Neuron (in vitro differentiated cells): Measurements from ENCODE around the gene COTL1.
A peak's percentile ranks its signal among the peaks of the same experiment; 100 is the strongest.
"Not testable (repeated sequence)": the region's sequence is repeated elsewhere in the genome, so short reads cannot be mapped to it uniquely, and the experiment has no call there.

Experiments used
- H2AFZ ChIP-seq: one replicate; pipeline ENCODE4 v1.6.1; 2013; ENCODE audit warnings: low read depth, mild to moderate bottlenecking, inconsistent platforms, low read length, moderate library complexity
- H3K27me3 ChIP-seq: one replicate; pipeline ENCODE4 v1.6.1; 2013; ENCODE audit warnings: low read length; ENCODE audit not compliant: insufficient read depth
- H3K36me3 ChIP-seq: one replicate; pipeline ENCODE4 v1.6.1; 2013; ENCODE audit warnings: low read length; ENCODE audit not compliant: insufficient read depth
- H3K4me1 ChIP-seq: one replicate; pipeline ENCODE4 v1.6.1; 2013; ENCODE audit warnings: low read length; ENCODE audit not compliant: insufficient read depth
- H3K4me3 ChIP-seq: 2 replicates; pipeline ENCODE4 v1.5.1; 2013; ENCODE audit warnings: mild to moderate bottlenecking, low read length, moderate library complexity
- H3K9me3 ChIP-seq: one replicate; pipeline ENCODE4 v1.6.1; 2013; ENCODE audit warnings: low read length

COTL1 gene

GRCh38 chr16:84635702-84636101, 17.8 kb upstream of the COTL1 start:
- Histone ChIP-seq H3K4me1 (peaks cover 13% of the 10 kb centered on the region), H3K27me3 (no peaks in the 10 kb centered on the region), H2AFZ (no peak overlapping the region), H3K4me3 (no peak overlapping the region), H3K36me3 (no peaks in the 10 kb centered on the region), H3K9me3 (no peaks in the 10 kb centered on the region)

DNA sequence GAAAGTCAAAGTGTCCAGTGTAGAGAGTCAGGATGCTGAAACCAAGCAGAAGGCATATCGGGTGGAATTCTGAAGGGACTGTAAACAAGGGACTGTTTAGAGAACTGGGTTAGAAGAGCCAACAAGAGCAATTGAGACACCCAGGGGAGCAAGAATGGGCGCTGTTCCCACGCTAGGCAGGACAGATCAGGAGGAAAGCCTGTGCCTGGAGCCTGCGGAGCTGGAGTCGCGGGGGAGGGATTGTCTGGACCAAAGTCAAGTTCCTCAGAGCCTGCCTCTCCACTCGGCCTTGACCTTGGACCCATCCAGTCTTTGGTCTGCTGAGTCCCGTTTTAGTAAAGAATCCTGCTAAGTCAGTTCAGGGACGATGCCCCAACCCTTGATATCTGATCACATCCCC, 15.7 kb upstream of the COTL1 start:
- Histone ChIP-seq H3K4me3 (no peak overlapping the region), H3K27me3 (no peaks in the 10 kb centered on the region), H3K4me1 (peaks cover 13% of the 10 kb centered on the region), H2AFZ (no peak overlapping the region), H3K36me3 (no peaks in the 10 kb centered on the region), H3K9me3 (no peaks in the 10 kb centered on the region)

GRCh38 chr16:84632862-84633261, 15.0 kb upstream of the COTL1 start:
- H2AFZ ChIP-seq, H3K36me3 ChIP-seq, H3K4me1 ChIP-seq, H3K9me3 ChIP-seq, H3K4me3 ChIP-seq, H3K27me3 ChIP-seq: not testable (repeated sequence)

- no peaks in the 10 kb centered on the region for H3K27me3 ChIP-seq
- H2AFZ ChIP-seq, result no peak overlapping the region
- no peak overlapping the region for H3K4me3 ChIP-seq
- H3K4me1 ChIP-seq, result no peaks in the 10 kb centered on the region
- no peaks in the 10 kb centered on the region for H3K9me3 ChIP-seq
- no peaks in the 10 kb centered on the region for H3K36me3 ChIP-seq
These were observed 14.0 kb upstream of the COTL1 start for GRCh38 chr16:84631886-84632285.

DNA sequence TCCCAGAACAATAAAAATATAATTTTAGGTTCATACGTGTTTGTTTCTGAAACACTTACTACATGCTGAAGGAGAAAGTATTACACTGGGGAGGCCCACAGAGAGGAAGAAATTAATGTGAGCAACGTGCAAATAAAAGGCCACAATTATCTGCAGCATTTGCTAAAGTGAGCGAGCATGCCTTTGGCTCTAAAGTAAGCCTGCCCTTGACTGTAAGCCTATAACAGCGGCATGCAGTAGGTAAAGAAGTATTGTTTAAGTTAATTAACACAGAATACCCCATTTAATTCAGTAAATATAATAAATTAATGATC, 13.2 kb upstream of the COTL1 start:
- Histone ChIP-seq H3K4me3 (no peak overlapping the region), H3K4me1 (no peaks in the 10 kb centered on the region), H3K9me3 (no peaks in the 10 kb centered on the region), H3K36me3 (no peaks in the 10 kb centered on the region), H2AFZ (no peak overlapping the region), H3K27me3 (no peaks in the 10 kb centered on the region)

DNA sequence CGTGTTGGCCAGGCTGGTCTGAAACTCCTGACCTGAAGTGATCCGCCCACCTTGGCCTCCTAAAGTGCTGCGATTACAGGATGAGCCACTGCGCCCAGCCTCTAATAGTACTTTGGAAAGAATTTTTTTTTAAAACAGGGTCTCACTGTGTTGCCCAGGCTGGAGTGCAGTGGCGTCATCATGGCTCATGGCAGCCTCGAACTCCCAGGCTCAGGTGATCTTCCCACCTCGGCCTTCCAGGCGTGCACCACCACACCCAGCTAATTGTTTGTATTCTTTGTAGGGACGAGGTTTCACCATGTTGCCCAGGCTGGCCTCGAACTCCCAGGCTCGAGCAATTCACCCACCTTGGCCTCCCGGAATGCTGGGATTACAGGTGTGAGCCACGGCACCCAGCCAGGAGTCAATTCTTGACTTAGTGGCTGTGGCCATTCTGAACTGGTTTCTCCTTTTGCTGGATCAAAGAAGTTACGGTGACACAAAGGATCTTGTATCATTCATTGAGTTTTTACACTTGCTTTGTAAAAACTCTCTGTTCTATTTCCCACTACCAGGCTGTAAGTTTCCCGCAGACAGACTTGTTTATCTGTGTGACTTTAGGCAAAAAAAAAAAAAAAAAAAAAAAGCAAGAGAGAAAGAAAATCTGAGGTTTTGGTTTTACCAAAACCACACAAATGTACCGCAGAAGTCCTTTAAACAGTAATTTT, 12.7 kb upstream of the COTL1 start:
- Histone ChIP-seq H3K36me3 (no peaks in the 10 kb centered on the region), H2AFZ (no peak overlapping the region), H3K4me1 (no peaks in the 10 kb centered on the region), H3K4me3 (no peak overlapping the region), H3K9me3 (no peaks in the 10 kb centered on the region), H3K27me3 (no peaks in the 10 kb centered on the region)

DNA sequence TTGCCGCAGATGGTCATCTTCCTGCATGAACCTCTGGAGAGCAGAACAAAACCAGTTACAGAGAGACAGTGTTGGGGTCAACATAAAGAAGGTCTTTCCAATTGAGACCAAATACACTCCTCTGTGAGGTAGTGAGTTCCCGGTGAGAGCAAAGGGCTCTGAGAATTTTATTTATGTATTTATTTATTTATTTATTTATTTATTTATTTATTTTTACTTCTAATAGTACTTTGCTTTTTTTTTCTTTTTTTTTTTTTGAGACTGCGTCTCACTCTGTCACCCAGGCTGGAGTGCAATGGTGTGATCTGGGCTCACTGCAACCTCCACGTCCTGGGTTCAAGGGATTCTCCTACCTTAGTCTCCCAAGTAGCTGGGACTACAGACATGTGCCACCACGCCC, 12.1 kb upstream of the COTL1 start:
- Histone ChIP-seq H3K36me3 (no peaks in the 10 kb centered on the region), H3K4me1 (no peaks in the 10 kb centered on the region), H3K4me3 (no peak overlapping the region), H3K9me3 (no peaks in the 10 kb centered on the region), H3K27me3 (no peaks in the 10 kb centered on the region), H2AFZ (no peak overlapping the region)

GRCh38 chr16:84629580-84629979, 11.7 kb upstream of the COTL1 start:
- Histone ChIP-seq H2AFZ (no peak overlapping the region), H3K4me1 (no peaks in the 10 kb centered on the region), H3K4me3 (no peak overlapping the region), H3K36me3 (no peaks in the 10 kb centered on the region), H3K9me3 (no peaks in the 10 kb centered on the region), H3K27me3 (no peaks in the 10 kb centered on the region)

DNA sequence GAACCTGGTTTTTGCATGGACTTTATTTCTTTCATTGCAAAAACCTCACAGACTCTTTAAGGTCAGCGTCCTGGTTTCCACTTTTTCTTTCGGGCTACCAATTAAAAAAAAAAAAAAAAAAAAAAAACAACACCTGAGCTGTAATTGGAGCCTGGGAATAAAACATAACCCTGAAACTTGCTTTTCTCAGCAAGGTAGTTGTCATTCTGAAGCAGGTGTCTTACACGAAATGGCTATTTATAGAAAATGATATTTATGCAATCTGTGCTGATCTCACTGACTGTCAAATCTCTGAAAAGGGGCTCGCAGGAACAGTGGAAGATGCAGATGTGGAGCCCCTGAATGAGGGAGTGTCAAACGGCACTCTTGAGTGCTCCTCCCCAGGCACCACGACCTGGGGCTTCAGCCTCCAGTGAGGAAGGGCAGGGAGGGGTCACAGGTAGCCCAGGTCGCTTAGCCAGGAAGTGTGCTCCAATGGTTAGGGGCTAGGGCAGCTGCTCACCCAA, 10.4 kb upstream of the COTL1 start:
- no peak overlapping the region for H3K4me3 ChIP-seq

DNA sequence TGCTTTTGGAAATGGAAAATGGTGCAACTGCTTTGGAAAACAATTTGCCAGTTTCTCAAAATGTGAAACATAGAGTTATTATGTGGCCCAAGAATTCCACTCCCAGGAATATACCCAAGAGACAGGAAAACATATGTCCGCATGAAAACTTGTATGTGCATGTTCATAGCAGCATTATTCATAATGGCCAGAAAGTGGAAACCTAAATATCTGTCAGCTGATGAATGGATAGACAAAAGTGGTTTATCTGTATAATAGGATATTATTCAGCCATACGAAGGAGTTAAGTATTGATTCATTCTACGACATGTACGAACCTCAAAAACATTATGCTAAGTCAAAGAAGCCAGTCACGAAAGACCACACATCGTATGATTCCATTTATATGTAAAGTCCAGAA, 7.7 kb upstream of the COTL1 start:
- Histone ChIP-seq H2AFZ (no peak overlapping the region), H3K4me1 (no peaks in the 10 kb centered on the region), H3K36me3 (no peaks in the 10 kb centered on the region), H3K27me3 (no peaks in the 10 kb centered on the region), H3K9me3 (no peaks in the 10 kb centered on the region), H3K4me3 (no peak overlapping the region)

More for the DNA sequence above, 10.4 kb upstream of the COTL1 start:
- Histone ChIP-seq H2AFZ (no peak overlapping the region), H3K9me3 (no peaks in the 10 kb centered on the region), H3K27me3 (no peaks in the 10 kb centered on the region), H3K36me3 (no peaks in the 10 kb centered on the region), H3K4me1 (no peaks in the 10 kb centered on the region)

GRCh38 chr16:84620913-84621312, 3.0 kb upstream of the COTL1 start:
- not testable (repeated sequence) for H3K9me3 ChIP-seq, H2AFZ ChIP-seq, H3K36me3 ChIP-seq, H3K27me3 ChIP-seq, H3K4me3 ChIP-seq
- peaks cover 18% of the 10 kb centered on the region for H3K4me1 ChIP-seq

- H3K27me3 ChIP-seq, result no peaks in the 10 kb centered on the region
- no peaks in the 10 kb centered on the region for H3K36me3 ChIP-seq
- H2AFZ ChIP-seq, result no peak overlapping the region
- peaks cover 30% of the 10 kb centered on the region for H3K4me1 ChIP-seq
- H3K9me3 ChIP-seq, result no peaks in the 10 kb centered on the region
- peak overlapping the region; percentile 10 for H3K4me3 ChIP-seq
These were observed 943 bp upstream of the COTL1 start for GRCh38 chr16:84618581-84619460.

GRCh38 chr16:84617041-84617790, 662 bp downstream of the COTL1 start:
- Histone ChIP-seq H2AFZ (no peak overlapping the region), H3K4me3 (peak overlapping the region; percentile 93), H3K27me3 (no peaks in the 10 kb centered on the region), H3K4me1 (peaks cover 30% of the 10 kb centered on the region), H3K9me3 (no peaks in the 10 kb centered on the region), H3K36me3 (no peaks in the 10 kb centered on the region)
